Liver (tissue), 9 donors: Measurements from ENCODE around the gene SLC16A2. TPM values are rescaled to one million over a fixed set of nuclear protein-coding genes. Genes with fewer than 3 reads are reported as not detected.

Source experiments
- DNase-seq: peaks from one replicate; pipeline ENCODE4 v3.0.0-alpha.2; 2017; ENCODE audit warnings: low spot score
- H3K27ac ChIP-seq, 2 donors: one replicate each; pipeline ENCODE4 v1.7.0; 2013; ENCODE audit warnings: inconsistent platforms in 2 of 2, low read length in 2 of 2, control low read depth in 1 of 2, low read depth in 1 of 2, mild to moderate bottlenecking in 1 of 2
- H3K27me3 ChIP-seq, 4 donors: one replicate each; pipeline versions ENCODE4 v1.6.1 to v1.7.0; 2013; ENCODE audit warnings: low read length in 3 of 4, inconsistent platforms in 1 of 4, mild to moderate bottlenecking in 1 of 4, moderate library complexity in 1 of 4; ENCODE audit not compliant: control insufficient read depth in 4 of 4, insufficient read depth in 4 of 4
- H3K36me3 ChIP-seq, 4 donors: one replicate each; pipeline versions ENCODE4 v1.6.1 to v1.7.0; 2013; ENCODE audit warnings: low read length in 3 of 4, mild to moderate bottlenecking in 3 of 4, low read depth in 1 of 4, moderate library complexity in 1 of 4; ENCODE audit not compliant: control insufficient read depth in 4 of 4, insufficient read depth in 3 of 4
- H3K4me1 ChIP-seq, 4 donors: one replicate each; pipeline versions ENCODE4 v1.6.1 to v1.7.0; 2013; ENCODE audit warnings: low read length in 3 of 4, mild to moderate bottlenecking in 3 of 4, moderate library complexity in 1 of 4; ENCODE audit not compliant: control insufficient read depth in 4 of 4, insufficient read depth in 4 of 4
- H3K4me3 ChIP-seq, 3 donors: one replicate each; pipeline versions ENCODE4 v1.6.1 to v1.7.0; 2013; ENCODE audit warnings: low read length in 3 of 3, control low read depth in 1 of 3, low read depth in 1 of 3, mild to moderate bottlenecking in 1 of 3
- H3K9ac ChIP-seq, 2 donors: one replicate each; pipeline ENCODE4 v1.7.0; 2013; ENCODE audit warnings: low read length in 2 of 2, mild to moderate bottlenecking in 2 of 2, moderate library complexity in 2 of 2, control low read depth in 1 of 2, low read depth in 1 of 2
- H3K9me3 ChIP-seq, 4 donors: one replicate each; pipeline versions ENCODE4 v1.6.1 to v1.7.0; 2013; ENCODE audit warnings: low read length in 3 of 4; ENCODE audit not compliant: control insufficient read depth in 4 of 4
- EGR1 ChIP-seq, 2 donors: IDR thresholded peaks; 2 replicates each; pipeline ENCODE4 v1.6.1; 2016 to 2018; ENCODE audit warnings: antibody characterized with exemption in 2 of 2, low read depth in 2 of 2
- FOXA2 ChIP-seq: IDR thresholded peaks from 2 replicates; pipeline ENCODE4 v1.6.1; 2016; ENCODE audit warnings: antibody characterized with exemption
- GABPA ChIP-seq, 2 donors: IDR thresholded peaks in 1 of 2; conservative IDR thresholded peaks in 1 of 2; 2 replicates each; pipeline ENCODE4 v1.6.1; 2016; ENCODE audit warnings: antibody characterized with exemption in 2 of 2, mild to moderate bottlenecking in 1 of 2, moderate library complexity in 1 of 2
- HNF4A ChIP-seq, 2 donors: conservative IDR thresholded peaks; 2 replicates each; pipeline ENCODE4 v1.6.1; 2016; ENCODE audit warnings: antibody characterized with exemption in 2 of 2, mild to moderate bottlenecking in 2 of 2
- HNF4G ChIP-seq: IDR thresholded peaks from 2 replicates; pipeline ENCODE4 v1.6.1; 2016; ENCODE audit warnings: antibody characterized with exemption
- JUND ChIP-seq, 2 donors: IDR thresholded peaks; 2 replicates each; pipeline ENCODE4 v1.6.1; 2016; ENCODE audit warnings: antibody characterized with exemption in 2 of 2
- RAD21 ChIP-seq, 2 donors: IDR thresholded peaks; 2 replicates each; pipeline ENCODE4 v1.6.1; 2016; ENCODE audit warnings: antibody characterized with exemption in 2 of 2, mild to moderate bottlenecking in 2 of 2
- SP1 ChIP-seq: IDR thresholded peaks from 2 replicates; pipeline ENCODE4 v1.6.1; 2018; ENCODE audit warnings: antibody characterized with exemption, mild to moderate bottlenecking
- TAF1 ChIP-seq: conservative IDR thresholded peaks from 2 replicates; pipeline ENCODE4 v1.6.1; 2016; ENCODE audit warnings: antibody characterized with exemption, mild to moderate bottlenecking
- YY1 ChIP-seq: IDR thresholded peaks from 2 replicates; pipeline ENCODE4 v1.6.1; 2016; ENCODE audit warnings: antibody characterized with exemption, mild to moderate bottlenecking
- WGBS: extraction: QIAGEN DNeasy Blood & Tissue Kit; methylation state at CpG from one replicate; pipeline ENCODE4 v1.1.7; 2013; 5-methylcytosine and 5-hydroxymethylcytosine counted together
- polyA plus RNA-seq, 2 donors: library from polyadenylated mRNA; stranded (reverse) in 1 of 2; unstranded in 1 of 2; fragments of 200-250 nt in 1 of 2; fragments of >200 nt in 1 of 2; fragmentation: Nextera tagmentation in 1 of 2; extraction: Ambion mirVana in 1 of 2; gene quantifications; one replicate each; pipeline versions ENCODE4 v1.2.1 to v1.2.3, GENCODE V29; 2013 to 2015
- total RNA-seq, 2 donors: library from RNA; depleted of rRNA; stranded (reverse); fragments of >200 nt; gene quantifications; one replicate each; pipeline ENCODE4 v1.2.3, GENCODE V29; 2014
- TF ChIP-seq, protein P1 (sequence below): IDR thresholded peaks from 2 replicates; pipeline ENCODE4 v1.6.1; 2016; ENCODE audit warnings: antibody characterized with exemption
- TF ChIP-seq, protein P2 (sequence below): IDR thresholded peaks from 2 replicates; pipeline ENCODE4 v1.6.1; 2016; ENCODE audit warnings: antibody characterized with exemption
- TF ChIP-seq, protein P3 (sequence below): IDR thresholded peaks from 2 replicates; pipeline ENCODE4 v1.6.1; 2016; ENCODE audit warnings: antibody characterized with exemption, mild to moderate bottlenecking
- donor health status: healthy.
- donor health status: healthy.
- donor health status: healthy.
- donor health status: healthy.
- donor health status: healthy.

SLC16A2 gene
- total and polyA plus RNA-seq, 4 donors = 10.0 to 32.7 (median 21.9) TPM

DNA sequence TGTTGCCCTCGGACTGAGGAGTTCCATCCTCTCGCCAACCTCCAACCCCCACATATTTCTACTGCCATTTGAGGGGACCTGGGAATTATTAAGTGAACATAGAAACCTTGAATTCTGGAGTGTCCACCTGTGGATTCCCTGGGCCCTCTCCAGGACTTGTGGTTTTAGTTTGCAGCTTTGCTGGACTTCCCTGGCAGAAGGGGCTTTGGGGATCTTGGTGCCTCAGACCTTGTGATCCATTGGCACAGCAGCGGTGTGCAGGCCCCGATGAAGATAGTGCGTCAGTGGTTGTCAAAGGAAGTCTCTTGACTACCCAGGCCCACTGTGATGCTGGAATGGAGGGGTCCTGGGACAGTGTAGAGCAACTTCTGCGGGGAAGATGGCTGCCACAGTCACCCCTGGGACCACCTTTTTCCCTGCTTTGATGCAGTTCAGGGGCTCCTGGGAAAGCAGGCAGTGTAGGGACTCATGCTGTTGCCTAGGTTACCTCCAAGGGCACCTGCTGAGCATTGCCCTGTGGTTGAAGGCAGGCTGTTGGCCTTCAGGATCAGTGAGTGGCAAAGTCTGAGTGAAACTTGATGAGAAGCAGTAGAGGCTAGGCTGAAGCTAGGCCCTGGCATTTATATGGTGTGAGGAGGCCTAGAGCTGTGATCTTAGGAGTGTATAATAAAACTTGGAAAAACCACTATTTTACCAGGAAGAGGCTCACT lies 2.2 kb downstream of the SLC16A2 start:
- 54% methylated on average over 6 of the region's 6 CpGs for WGBS
- Histone ChIP-seq H3K9me3 (no peaks in the 10 kb centered on the region), H3K9ac (no peak overlapping the region), H3K4me3 (peak overlapping the region; percentile 26 to 75 (median 74)), H3K4me1 (peaks cover 2 to 40% (median 22%) of the 10 kb centered on the region in 4 donors), H3K27ac (peak overlapping the region in 1 of 2 donors; percentile 93), H3K27me3 (no peaks in the 10 kb centered on the region), H3K36me3 (no peaks in the 10 kb centered on the region)
- TF ChIP-seq YY1 (no peak), HNF4A (conservative IDR thresholded peaks at IDR 0.05) (no peak), EGR1 (IDR thresholded peaks at IDR 0.05; ENCODE audit: low read depth in 2 of 2) (no peak), GABPA (IDR thresholded peaks at IDR 0.05 in 1 of 2, conservative IDR thresholded peaks at IDR 0.05 in 1 of 2) (no peak), SP1 (no peak), HNF4G (no peak), RAD21 (IDR thresholded peaks at IDR 0.05) (no peak), TAF1 (no peak), FOXA2 (no peak), JUND (IDR thresholded peaks at IDR 0.05) (no peak)
- TF ChIP-seq, protein P1, sequence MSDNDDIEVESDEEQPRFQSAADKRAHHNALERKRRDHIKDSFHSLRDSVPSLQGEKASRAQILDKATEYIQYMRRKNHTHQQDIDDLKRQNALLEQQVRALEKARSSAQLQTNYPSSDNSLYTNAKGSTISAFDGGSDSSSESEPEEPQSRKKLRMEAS = no peak
- TF ChIP-seq, protein P2, sequence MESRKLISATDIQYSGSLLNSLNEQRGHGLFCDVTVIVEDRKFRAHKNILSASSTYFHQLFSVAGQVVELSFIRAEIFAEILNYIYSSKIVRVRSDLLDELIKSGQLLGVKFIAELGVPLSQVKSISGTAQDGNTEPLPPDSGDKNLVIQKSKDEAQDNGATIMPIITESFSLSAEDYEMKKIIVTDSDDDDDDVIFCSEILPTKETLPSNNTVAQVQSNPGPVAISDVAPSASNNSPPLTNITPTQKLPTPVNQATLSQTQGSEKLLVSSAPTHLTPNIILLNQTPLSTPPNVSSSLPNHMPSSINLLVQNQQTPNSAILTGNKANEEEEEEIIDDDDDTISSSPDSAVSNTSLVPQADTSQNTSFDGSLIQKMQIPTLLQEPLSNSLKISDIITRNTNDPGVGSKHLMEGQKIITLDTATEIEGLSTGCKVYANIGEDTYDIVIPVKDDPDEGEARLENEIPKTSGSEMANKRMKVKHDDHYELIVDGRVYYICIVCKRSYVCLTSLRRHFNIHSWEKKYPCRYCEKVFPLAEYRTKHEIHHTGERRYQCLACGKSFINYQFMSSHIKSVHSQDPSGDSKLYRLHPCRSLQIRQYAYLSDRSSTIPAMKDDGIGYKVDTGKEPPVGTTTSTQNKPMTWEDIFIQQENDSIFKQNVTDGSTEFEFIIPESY = no peak
- TF ChIP-seq, protein P3, sequence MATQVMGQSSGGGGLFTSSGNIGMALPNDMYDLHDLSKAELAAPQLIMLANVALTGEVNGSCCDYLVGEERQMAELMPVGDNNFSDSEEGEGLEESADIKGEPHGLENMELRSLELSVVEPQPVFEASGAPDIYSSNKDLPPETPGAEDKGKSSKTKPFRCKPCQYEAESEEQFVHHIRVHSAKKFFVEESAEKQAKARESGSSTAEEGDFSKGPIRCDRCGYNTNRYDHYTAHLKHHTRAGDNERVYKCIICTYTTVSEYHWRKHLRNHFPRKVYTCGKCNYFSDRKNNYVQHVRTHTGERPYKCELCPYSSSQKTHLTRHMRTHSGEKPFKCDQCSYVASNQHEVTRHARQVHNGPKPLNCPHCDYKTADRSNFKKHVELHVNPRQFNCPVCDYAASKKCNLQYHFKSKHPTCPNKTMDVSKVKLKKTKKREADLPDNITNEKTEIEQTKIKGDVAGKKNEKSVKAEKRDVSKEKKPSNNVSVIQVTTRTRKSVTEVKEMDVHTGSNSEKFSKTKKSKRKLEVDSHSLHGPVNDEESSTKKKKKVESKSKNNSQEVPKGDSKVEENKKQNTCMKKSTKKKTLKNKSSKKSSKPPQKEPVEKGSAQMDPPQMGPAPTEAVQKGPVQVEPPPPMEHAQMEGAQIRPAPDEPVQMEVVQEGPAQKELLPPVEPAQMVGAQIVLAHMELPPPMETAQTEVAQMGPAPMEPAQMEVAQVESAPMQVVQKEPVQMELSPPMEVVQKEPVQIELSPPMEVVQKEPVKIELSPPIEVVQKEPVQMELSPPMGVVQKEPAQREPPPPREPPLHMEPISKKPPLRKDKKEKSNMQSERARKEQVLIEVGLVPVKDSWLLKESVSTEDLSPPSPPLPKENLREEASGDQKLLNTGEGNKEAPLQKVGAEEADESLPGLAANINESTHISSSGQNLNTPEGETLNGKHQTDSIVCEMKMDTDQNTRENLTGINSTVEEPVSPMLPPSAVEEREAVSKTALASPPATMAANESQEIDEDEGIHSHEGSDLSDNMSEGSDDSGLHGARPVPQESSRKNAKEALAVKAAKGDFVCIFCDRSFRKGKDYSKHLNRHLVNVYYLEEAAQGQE = no peak
- no peak for DNase-seq

DNA sequence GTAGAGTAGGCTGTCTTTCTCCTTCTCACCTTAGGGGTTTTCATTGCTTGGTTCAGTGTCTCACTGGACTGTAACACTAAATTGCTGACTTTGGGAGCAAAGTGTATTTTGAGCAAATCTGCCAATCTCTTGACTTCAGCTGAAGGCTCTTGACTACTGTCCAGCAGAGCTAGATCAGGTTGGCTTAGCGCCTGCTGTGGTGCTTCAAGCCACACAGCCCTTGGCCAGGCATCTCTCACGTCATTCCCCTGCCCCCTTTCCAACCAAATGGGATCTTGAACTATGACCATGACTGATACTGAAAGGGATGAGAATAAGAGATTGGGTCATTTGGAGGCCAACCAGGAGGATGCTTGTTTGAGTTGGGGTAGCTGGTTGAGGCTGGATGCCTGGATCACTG lies 4.8 kb downstream of the SLC16A2 start:
- no peaks in the 10 kb centered on the region for H3K27me3 ChIP-seq
- no peak overlapping the region for H3K27ac ChIP-seq
- 36% methylated on average over 2 of the region's 2 CpGs for WGBS
- H3K9me3 ChIP-seq = no peaks in the 10 kb centered on the region
- DNase-seq = no peak
- H3K4me3 ChIP-seq = no peak overlapping the region
- TF ChIP-seq, protein P3 = no peak
- TF ChIP-seq HNF4G (no peak), HNF4A (conservative IDR thresholded peaks at IDR 0.05) (peak in 1 of 2 donors; percentile 22)
- H3K36me3 ChIP-seq = no peaks in the 10 kb centered on the region
- peaks cover 2 to 28% (median 18%) of the 10 kb centered on the region in 4 donors for H3K4me1 ChIP-seq
- H3K9ac ChIP-seq = no peak overlapping the region
